Subcutaneous adipose tissue (tissue), 4 donors: ENCODE results near the gene MAGI2. TPM values are rescaled to one million over a fixed set of nuclear protein-coding genes. Genes with fewer than 3 reads are reported as not detected.

Experiments
- total RNA-seq, 4 donors: library from RNA; depleted of rRNA; stranded (reverse); fragments of >200 nt; gene quantifications; one replicate each; pipeline ENCODE4 v1.1.0, GENCODE V29; 2016
- TF ChIP-seq, protein P1 (sequence below): fragments of 450-650 bp; IDR thresholded peaks from one replicate; pipeline ENCODE4 v1.5.1; 2016; ENCODE audit warnings: low read depth, mild to moderate bottlenecking, control low read depth, antibody characterized with exemption, moderate library complexity

MAGI2 gene
- total RNA-seq, 4 donors from 2014 or later: 13.7 to 22.9 (median 17.7) TPM

DNA sequence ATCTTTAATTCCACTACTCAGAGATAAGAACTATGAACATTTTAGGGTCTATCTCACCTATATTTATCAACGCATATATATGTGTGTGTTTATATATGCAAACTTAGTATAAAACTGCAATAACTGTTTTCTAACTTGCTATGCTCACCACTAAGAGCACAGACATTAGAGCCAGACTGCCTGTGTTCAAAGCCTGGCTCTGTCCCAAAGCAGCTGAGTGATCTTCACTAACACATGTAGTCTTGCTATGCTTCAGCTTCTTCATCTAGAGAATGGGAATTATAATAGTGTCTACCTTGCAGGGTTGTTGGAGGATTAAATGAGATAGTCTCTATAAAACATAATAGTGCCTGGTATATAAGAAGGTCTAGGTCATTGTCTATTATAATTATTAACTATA lies 165.5 kb downstream of the MAGI2 start:
- TF ChIP-seq, protein P1, sequence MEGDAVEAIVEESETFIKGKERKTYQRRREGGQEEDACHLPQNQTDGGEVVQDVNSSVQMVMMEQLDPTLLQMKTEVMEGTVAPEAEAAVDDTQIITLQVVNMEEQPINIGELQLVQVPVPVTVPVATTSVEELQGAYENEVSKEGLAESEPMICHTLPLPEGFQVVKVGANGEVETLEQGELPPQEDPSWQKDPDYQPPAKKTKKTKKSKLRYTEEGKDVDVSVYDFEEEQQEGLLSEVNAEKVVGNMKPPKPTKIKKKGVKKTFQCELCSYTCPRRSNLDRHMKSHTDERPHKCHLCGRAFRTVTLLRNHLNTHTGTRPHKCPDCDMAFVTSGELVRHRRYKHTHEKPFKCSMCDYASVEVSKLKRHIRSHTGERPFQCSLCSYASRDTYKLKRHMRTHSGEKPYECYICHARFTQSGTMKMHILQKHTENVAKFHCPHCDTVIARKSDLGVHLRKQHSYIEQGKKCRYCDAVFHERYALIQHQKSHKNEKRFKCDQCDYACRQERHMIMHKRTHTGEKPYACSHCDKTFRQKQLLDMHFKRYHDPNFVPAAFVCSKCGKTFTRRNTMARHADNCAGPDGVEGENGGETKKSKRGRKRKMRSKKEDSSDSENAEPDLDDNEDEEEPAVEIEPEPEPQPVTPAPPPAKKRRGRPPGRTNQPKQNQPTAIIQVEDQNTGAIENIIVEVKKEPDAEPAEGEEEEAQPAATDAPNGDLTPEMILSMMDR: no peak

DNA sequence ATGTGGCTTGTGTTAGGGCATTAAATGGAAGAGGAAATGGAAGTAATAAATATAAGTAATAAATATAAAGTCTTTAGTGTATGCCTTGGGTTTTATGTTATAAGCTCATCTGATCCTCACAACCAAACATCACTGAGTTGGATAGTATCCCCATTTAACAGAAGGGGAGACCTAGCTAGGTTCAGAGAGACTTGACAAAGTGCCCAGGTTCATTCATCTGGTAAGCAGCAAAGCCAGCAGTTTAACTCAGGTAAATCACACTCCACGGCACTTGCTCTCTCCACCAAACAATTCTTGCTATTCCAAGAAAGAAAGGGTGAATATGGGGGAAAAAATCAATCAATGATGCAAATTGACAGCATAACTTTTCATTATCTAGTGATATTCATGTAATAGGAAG lies 167.3 kb downstream of the MAGI2 start:
- TF ChIP-seq, protein P1: no peak

DNA sequence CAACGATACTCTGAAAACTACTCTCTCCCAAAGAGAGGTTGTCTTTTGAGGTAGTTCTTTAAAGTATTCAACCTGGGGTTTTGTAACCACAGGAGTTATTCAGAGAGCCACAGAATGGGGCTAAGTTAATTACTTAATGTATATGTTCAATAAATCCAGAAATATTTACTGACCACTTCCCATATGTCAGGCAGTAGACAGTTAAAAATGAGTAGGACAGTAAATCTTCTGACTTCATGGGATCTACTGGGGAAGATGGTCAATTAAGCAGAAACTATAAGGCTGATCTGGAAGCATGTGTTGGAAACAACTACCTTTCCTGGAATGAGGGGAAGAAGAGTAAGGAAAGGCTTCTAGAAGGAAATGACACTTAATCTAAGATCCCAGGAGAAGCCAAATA lies 167.7 kb downstream of the MAGI2 start:
- TF ChIP-seq, protein P1: no peak

- TF ChIP-seq, protein P1: no peak
Measured at GRCh38 chr7:79284211-79284610, 169.3 kb downstream of the MAGI2 start.

DNA sequence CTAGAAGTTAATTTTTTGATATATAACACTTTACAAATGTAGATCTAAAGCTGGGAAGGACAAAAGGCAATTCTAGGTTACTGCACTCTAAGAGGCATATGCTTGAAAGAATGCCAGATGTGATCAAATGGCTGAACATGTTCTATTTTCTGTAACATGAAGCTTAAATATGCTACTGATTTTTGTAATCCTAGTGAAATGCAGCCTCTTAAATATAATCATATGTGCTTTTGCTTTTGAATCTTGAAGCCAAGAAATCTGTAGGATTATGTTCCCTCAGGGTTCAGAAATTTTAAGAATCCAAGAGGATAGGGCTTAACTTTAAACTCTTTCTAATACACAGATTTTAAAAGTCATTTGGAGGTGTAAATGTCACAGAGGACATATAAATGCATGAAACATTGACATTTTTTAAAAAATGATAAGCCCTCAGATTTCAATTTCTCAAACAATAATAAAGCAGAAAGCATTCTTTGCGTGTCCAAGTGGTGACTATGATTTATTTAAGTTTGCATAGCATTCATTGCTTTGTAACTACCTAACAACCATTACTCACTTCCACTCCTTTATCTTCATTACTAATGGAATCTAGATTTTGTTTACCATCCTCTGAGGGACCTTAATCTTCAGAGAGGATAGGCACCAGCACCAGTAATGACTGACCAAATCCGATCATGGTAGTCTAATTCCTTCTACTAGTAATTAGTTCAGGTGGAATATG lies 170.4 kb downstream of the MAGI2 start:
- TF ChIP-seq, protein P1: no peak

DNA sequence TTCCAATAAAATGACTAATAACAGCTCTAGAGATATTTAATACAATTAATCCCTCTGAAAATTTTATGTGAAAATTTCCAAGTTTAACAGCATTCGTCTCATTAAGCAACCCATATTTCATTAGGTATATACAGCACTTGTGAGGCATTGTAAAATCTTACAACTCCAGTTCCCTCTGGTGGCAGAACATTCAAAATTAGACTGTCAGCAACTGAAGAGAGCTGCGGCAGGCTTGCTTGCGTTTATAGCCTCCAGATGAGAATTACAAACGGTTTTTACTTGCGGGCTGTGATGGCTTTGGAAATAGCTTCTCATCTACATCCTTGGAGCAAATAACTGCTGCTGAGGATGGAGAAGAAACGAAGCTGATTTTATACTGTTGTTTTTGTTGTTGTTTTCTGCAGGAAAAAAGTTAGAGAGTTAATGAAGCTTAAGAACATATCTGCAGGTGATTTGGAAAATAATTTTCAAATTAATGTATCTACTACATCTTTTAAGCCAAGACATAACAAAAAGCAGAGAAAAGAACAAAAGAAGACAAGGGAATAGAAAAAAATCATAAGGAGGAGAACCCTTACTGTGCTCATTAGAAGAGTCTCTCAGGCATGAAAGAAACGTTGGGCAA lies 171.3 kb downstream of the MAGI2 start:
- TF ChIP-seq, protein P1: no peak

- TF ChIP-seq, protein P1: no peak
Measured at GRCh38 chr7:79281426-79281825, 172.0 kb downstream of the MAGI2 start.
